WI38 (cell line): Measurements from ENCODE around the gene RBM39.
"Not testable (repeated sequence)": the region's sequence is repeated elsewhere in the genome, so short reads cannot be mapped to it uniquely, and the experiment has no call there.

Experiments used
- H3K4me3 ChIP-seq: 2 replicates; pipeline ENCODE4 v1.5.1; 2011; ENCODE audit warnings: low read depth, mild to moderate bottlenecking, control low read depth, low read length
- CTCF ChIP-seq: IDR thresholded peaks from 2 replicates; pipeline ENCODE4 v1.5.1; 2012; ENCODE audit warnings: low read depth, mild to moderate bottlenecking, control low read depth, low read length

RBM39 gene

GRCh38 chr20:35741892-35742740 is at the start of gene RBM39:
RBM39 (minus strand) TSS chr20:35742260; CDS start chr20:35740874, 1,386 bp downstream.
- H3K4me3 ChIP-seq, result peak within 1 kb of the TSS; percentile 98
- TF ChIP-seq CTCF, result peak; percentile 35; the same call in 1 of the 2 replicates

- no peak overlapping the region for H3K4me3 ChIP-seq
Measured at GRCh38 chr20:35791821-35792220, 49.8 kb upstream of the RBM39 start.

GRCh38 chr20:35791097-35791496 is 49.0 kb upstream of the RBM39 start:
- no peak for TF ChIP-seq CTCF
- H3K4me3 ChIP-seq, result no peak overlapping the region

More at GRCh38 chr20:35791821-35792220, 49.8 kb upstream of the RBM39 start:
- TF ChIP-seq CTCF, result no peak

- H3K4me3 ChIP-seq, result no peak overlapping the region
- no peak for TF ChIP-seq CTCF
Measured at GRCh38 chr20:35788796-35789195, 46.7 kb upstream of the RBM39 start.

- not testable (repeated sequence) for H3K4me3 ChIP-seq
Measured at GRCh38 chr20:35785541-35785940, 43.5 kb upstream of the RBM39 start.

GRCh38 chr20:35783811-35784210 is 41.8 kb upstream of the RBM39 start:
- H3K4me3 ChIP-seq, result not testable (repeated sequence)

- no peak for TF ChIP-seq CTCF
- H3K4me3 ChIP-seq, result no peak overlapping the region
Measured at GRCh38 chr20:35776513-35777101, 34.5 kb upstream of the RBM39 start.

- H3K4me3 ChIP-seq, result no peak overlapping the region
- no peak for TF ChIP-seq CTCF
Measured at GRCh38 chr20:35774391-35774790, 32.3 kb upstream of the RBM39 start.
